Suprapubic skin (tissue), 3 donors: ENCODE measurements around the gene P2RY8.
"Not testable (repeated sequence)": the region's sequence is repeated elsewhere in the genome, so short reads cannot be mapped to it uniquely, and the experiment has no call there.

ENCODE experiments used
- CTCF ChIP-seq, 2 donors: fragments of 200-600 bp in 1 of 2; fragments of 450-650 bp in 1 of 2; sonication (generic) in 1 of 2; IDR thresholded peaks; one replicate each; pipeline ENCODE4 v1.5.1; 2016 to 2019; ENCODE audit warnings: antibody characterized with exemption in 2 of 2, mild to moderate bottlenecking in 1 of 2, moderate library complexity in 1 of 2
- EP300 ChIP-seq: sonication (generic); formaldehyde crosslinking; IDR thresholded peaks from one replicate; pipeline ENCODE4 v1.6.1; 2017; ENCODE audit warnings: antibody characterized with exemption
- POLR2A ChIP-seq, 2 donors: fragments of 450-650 bp; IDR thresholded peaks; one replicate each; pipeline ENCODE4 v1.6.1; 2017; ENCODE audit warnings: antibody characterized with exemption in 2 of 2, mild to moderate bottlenecking in 2 of 2, moderate library complexity in 2 of 2

GRCh38 chrX:1491248-1491647 is 45.7 kb downstream of the P2RY8 start:
- not testable (repeated sequence) for TF ChIP-seq POLR2A (IDR thresholded peaks at IDR 0.05); EP300; CTCF (IDR thresholded peaks at IDR 0.05)
